Psoas muscle (tissue), 8 donors: ENCODE data around the gene MSI1. TPM values are rescaled to one million over a fixed set of nuclear protein-coding genes. Genes with fewer than 3 reads are reported as not detected.

ENCODE experiments used
- ATAC-seq, 4 donors: fragments of 200-7000 bp; cut with Tn5 transposase; one replicate each; pipeline ENCODE4 v1.9.1; 2020; ENCODE audit warnings: moderate library complexity in 3 of 4, mild to moderate bottlenecking in 2 of 4
- DNase-seq, 2 donors: peaks; one replicate each; pipeline ENCODE4 v3.0.0-alpha.2; 2020
- H3K27ac ChIP-seq: fragments of 200-600 bp; one replicate; pipeline ENCODE4 v1.8.0; 2022
- H3K27me3 ChIP-seq, 3 donors: fragments of 200-600 bp in 1 of 3; one replicate each; pipeline versions ENCODE4 v1.6.1 to v1.8.0; 2013 to 2022; ENCODE audit warnings: low read length in 2 of 3, mild to moderate bottlenecking in 2 of 3, moderate library complexity in 1 of 3; ENCODE audit not compliant: insufficient read depth in 3 of 3
- H3K36me3 ChIP-seq, 2 donors: fragments of 200-600 bp in 1 of 2; one replicate each; pipeline versions ENCODE4 v1.6.1 to v1.8.0; 2013 to 2022; ENCODE audit warnings: low read depth in 1 of 2, mild to moderate bottlenecking in 1 of 2, moderate library complexity in 1 of 2; ENCODE audit not compliant: insufficient read depth in 1 of 2
- H3K4me1 ChIP-seq: fragments of 200-600 bp; one replicate; pipeline ENCODE4 v1.8.0; 2022
- H3K4me3 ChIP-seq: fragments of 200-600 bp; one replicate; pipeline ENCODE4 v1.8.0; 2022; ENCODE audit warnings: mild to moderate bottlenecking
- H3K9me3 ChIP-seq: fragments of 200-600 bp; one replicate; pipeline ENCODE4 v1.8.0; 2022
- WGBS, 3 donors: extraction: QIAGEN DNeasy Blood & Tissue Kit; methylation state at CpG; one replicate each; pipeline versions ENCODE4 v1.1.6 to v1.1.7; 2013; 5-methylcytosine and 5-hydroxymethylcytosine counted together
- intact Hi-C, 2 donors: fragments of 100-400 bp; cut with DNase I; formaldehyde crosslinking; loops; one replicate each; pipeline versions ENCODE4 v1.11.0 to v1.14.2; 2022
- polyA plus RNA-seq, 3 donors: library from polyadenylated mRNA; stranded (reverse); fragments of 200-250 nt; gene quantifications; one replicate each; pipeline ENCODE4 v1.2.3, GENCODE V29; 2013
- total RNA-seq, 4 donors: library from RNA; stranded (reverse); fragmentation: NEBNext Ultra II Directional in 2 of 4; extraction: Animal tissue kit (Norgen Biotek cat#: 25700) in 2 of 4; gene quantifications; one replicate each; pipeline versions ENCODE4 v1.2.1 to v1.2.4, GENCODE V29; 2021 to 2023
- TF ChIP-seq, protein P1 (sequence below): fragments of 200-600 bp; IDR thresholded peaks from one replicate; pipeline ENCODE4 v1.8.0; 2022; ENCODE audit warnings: antibody characterized with exemption
- donor health status: healthy with polysubstance abuse.
- donor health status: DM: no; HTN: no; CAD: no; lungs with moderate emphysema.
- donor health status: Bipolar disorder and iron deficiency.
- donor health status: healthy.
- donor health status: DM: yes; HTN: yes; CAD: no.
- donor health status: DM: no; HTN: no; CAD: no.
- donor health status: DM: no; HTN: no; CAD: no.
- donor health status: DM: yes; HTN: yes; CAD: no.

Gene MSI1
- total and polyA plus RNA-seq, 7 donors = 0.03 to 0.20 (median 0.05) TPM; not detected in 3

- ATAC-seq (no peak), DNase-seq (no peak)
- H3K9me3 ChIP-seq = no peaks in the 10 kb centered on the region
- H3K27ac ChIP-seq = no peak overlapping the region
- 85 to 91% (median 86%) methylated on average over 8 of the region's 8 CpGs for WGBS, 3 donors
- no peaks in the 10 kb centered on the region for H3K36me3 ChIP-seq
- H3K27me3 ChIP-seq = peaks cover 5 to 75% (median 11%) of the 10 kb centered on the region in 3 donors
- H3K4me3 ChIP-seq = no peak overlapping the region
- H3K4me1 ChIP-seq = no peaks in the 10 kb centered on the region
- intact Hi-C loops = no loop called here
- TF ChIP-seq, protein P1, sequence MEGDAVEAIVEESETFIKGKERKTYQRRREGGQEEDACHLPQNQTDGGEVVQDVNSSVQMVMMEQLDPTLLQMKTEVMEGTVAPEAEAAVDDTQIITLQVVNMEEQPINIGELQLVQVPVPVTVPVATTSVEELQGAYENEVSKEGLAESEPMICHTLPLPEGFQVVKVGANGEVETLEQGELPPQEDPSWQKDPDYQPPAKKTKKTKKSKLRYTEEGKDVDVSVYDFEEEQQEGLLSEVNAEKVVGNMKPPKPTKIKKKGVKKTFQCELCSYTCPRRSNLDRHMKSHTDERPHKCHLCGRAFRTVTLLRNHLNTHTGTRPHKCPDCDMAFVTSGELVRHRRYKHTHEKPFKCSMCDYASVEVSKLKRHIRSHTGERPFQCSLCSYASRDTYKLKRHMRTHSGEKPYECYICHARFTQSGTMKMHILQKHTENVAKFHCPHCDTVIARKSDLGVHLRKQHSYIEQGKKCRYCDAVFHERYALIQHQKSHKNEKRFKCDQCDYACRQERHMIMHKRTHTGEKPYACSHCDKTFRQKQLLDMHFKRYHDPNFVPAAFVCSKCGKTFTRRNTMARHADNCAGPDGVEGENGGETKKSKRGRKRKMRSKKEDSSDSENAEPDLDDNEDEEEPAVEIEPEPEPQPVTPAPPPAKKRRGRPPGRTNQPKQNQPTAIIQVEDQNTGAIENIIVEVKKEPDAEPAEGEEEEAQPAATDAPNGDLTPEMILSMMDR = no peak
These were observed 4.7 kb upstream of the MSI1 start for GRCh38 chr12:120373683-120374082.

- 31 to 43% (median 35%) methylated on average over 7 of the region's 7 CpGs for WGBS, 3 donors
- intact Hi-C loops = no loop called here
- H3K4me1 ChIP-seq = no peaks in the 10 kb centered on the region
- TF ChIP-seq, protein P1 = no peak
- ATAC-seq (no peak), DNase-seq (no peak)
- H3K9me3 ChIP-seq = no peaks in the 10 kb centered on the region
- H3K4me3 ChIP-seq = no peak overlapping the region
- H3K36me3 ChIP-seq = no peaks in the 10 kb centered on the region
- H3K27ac ChIP-seq = no peak overlapping the region
- peaks cover 5 to 87% (median 17%) of the 10 kb centered on the region in 3 donors for H3K27me3 ChIP-seq
These were observed 1.6 kb upstream of the MSI1 start for GRCh38 chr12:120370343-120371243.

GRCh38 chr12:120369603-120370342 lies 809 bp upstream of the MSI1 start:
- no peaks in the 10 kb centered on the region for H3K9me3 ChIP-seq

DNA sequence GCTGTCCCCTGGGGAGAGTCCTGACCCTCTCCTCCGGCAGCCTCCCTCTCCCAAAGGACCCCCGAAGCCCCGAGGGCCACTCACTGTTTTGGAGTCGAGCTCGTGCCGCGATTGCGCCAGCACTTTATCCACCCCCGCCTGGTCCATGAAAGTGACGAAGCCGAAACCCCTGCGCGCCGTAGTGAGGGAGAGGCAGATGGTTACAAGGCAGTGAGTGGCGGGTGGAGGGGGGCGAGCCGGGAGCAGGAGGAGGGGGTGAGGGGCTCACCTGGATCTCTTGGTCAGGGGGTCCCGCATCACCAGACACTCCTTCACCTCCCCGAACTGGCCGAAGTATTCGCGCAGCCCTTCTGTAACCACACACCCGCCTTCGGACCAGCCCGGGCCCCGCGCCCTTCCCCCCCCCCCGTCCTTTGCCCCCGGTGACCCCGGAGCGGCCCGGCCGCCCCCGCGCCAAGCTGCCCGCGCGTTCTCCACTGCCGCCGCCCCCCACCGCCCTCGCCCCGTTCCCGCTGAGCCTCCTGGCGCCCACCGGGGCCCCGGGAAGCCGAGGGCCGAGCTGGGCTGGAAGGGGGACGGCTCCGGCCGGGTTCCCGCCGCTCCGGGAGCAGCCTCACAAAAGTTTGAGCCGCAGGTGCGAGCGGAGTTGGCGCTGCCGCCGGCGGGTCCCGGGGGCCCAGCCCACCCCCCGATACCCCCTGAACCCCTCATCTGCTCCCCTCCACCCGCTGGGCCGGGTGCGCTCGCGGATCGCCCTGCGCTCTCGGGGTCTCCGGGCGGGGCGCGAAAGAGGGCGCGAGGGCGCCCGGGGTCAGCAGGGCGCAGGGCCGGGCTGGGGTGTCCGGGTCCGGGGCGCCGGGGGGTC lies 808 bp downstream of the MSI1 start:
- H3K27ac ChIP-seq = no peak overlapping the region
- peaks cover 0 to 66% (median 17%) of the 10 kb centered on the region in 3 donors for H3K27me3 ChIP-seq
- H3K36me3 ChIP-seq = no peaks in the 10 kb centered on the region
- ATAC-seq = no peak
- 3 to 5% (median 3%) methylated on average over 51 to 86 of the region's 86 CpGs for WGBS, 3 donors
- H3K9me3 ChIP-seq = no peaks in the 10 kb centered on the region
- TF ChIP-seq, protein P1 = no peak
- peak in 1 of 2 donors; percentile 29 for DNase-seq
- intact Hi-C loops = no loop called here
- H3K4me3 ChIP-seq = peak overlapping the region; percentile 63
- no peaks in the 10 kb centered on the region for H3K4me1 ChIP-seq

More at GRCh38 chr12:120369603-120370342, 809 bp upstream of the MSI1 start:
- peaks cover 0 to 80% (median 17%) of the 10 kb centered on the region in 3 donors for H3K27me3 ChIP-seq
- H3K4me1 ChIP-seq = no peaks in the 10 kb centered on the region
- H3K4me3 ChIP-seq = peak overlapping the region; percentile 52
- no peak overlapping the region for H3K27ac ChIP-seq
- no peak for ATAC-seq
- WGBS, 3 donors = 1 to 2% (median 2%) methylated on average over 24 to 26 of the region's 26 CpGs
- no peaks in the 10 kb centered on the region for H3K36me3 ChIP-seq
- no peak for DNase-seq
- TF ChIP-seq, protein P1 = no peak
- intact Hi-C loops = no loop called here
